Lower leg skin (tissue), 4 donors: ENCODE results near the gene RNF186. TPM values are rescaled to one million over a fixed set of nuclear protein-coding genes. Genes with fewer than 3 reads are reported as not detected.

ENCODE experiments used
- DNase-seq, 2 donors: peaks; one replicate each; pipeline ENCODE4 v3.0.0-alpha.2; 2019; ENCODE audit warnings: low spot score in 2 of 2
- H3K4me3 ChIP-seq: fragments of 200-600 bp; sonication (generic); 2 replicates; pipeline ENCODE4 v1.5.1; 2017; ENCODE audit warnings: mild to moderate bottlenecking, low read depth; ENCODE audit not compliant: poor library complexity, severe bottlenecking
- CTCF ChIP-seq, 3 donors: fragments of 450-650 bp; IDR thresholded peaks; one replicate each; pipeline ENCODE4 v1.5.1; 2016; ENCODE audit warnings: antibody characterized with exemption in 3 of 3, mild to moderate bottlenecking in 3 of 3, moderate library complexity in 2 of 3
- POLR2A ChIP-seq, 2 donors: fragments of 450-650 bp; IDR thresholded peaks; one replicate each; pipeline ENCODE4 v1.6.1; 2016 to 2017; ENCODE audit warnings: antibody characterized with exemption in 2 of 2, mild to moderate bottlenecking in 1 of 2, moderate library complexity in 1 of 2
- WGBS, 2 donors: methylation state at CpG; one replicate each; pipeline ENCODE4 v1.1.5; 2018; 5-methylcytosine and 5-hydroxymethylcytosine counted together
- intact Hi-C: fragments of 100-400 bp; cut with DNase I; formaldehyde crosslinking; loops from one replicate; pipeline ENCODE4 v1.15.0; 2023; ENCODE audit warnings: low total_unique reads
- total RNA-seq, 4 donors: library from RNA; depleted of rRNA; stranded (reverse); fragments of >200 nt; gene quantifications; one replicate each; pipeline ENCODE4 v1.1.0, GENCODE V29; 2016

Gene RNF186
- total RNA-seq, 4 donors from 2014 or later: 0.19 TPM; not detected in 3

GRCh38 chr1:19769211-19769932 lies 45.7 kb downstream of the RNF186 start:
- intact Hi-C loops: no loop called here
- WGBS, 2 donors: 80 to 86% methylated on average over 10 of the region's 10 CpGs
- TF ChIP-seq CTCF (IDR thresholded peaks at IDR 0.05): no peak
- TF ChIP-seq POLR2A (IDR thresholded peaks at IDR 0.05): no peak
- H3K4me3 ChIP-seq: no peak overlapping the region
- DNase-seq: no peak

GRCh38 chr1:19768353-19769210 lies 46.5 kb downstream of the RNF186 start:
- intact Hi-C loops: no loop called here
- WGBS, 2 donors: 88 to 90% methylated on average over 18 of the region's 18 CpGs
- DNase-seq: no peak
- no peak for TF ChIP-seq POLR2A (IDR thresholded peaks at IDR 0.05)
- TF ChIP-seq CTCF (IDR thresholded peaks at IDR 0.05): no peak
- H3K4me3 ChIP-seq: no peak overlapping the region

- WGBS, 2 donors: 66 to 71% methylated on average over 10 of the region's 10 CpGs
- no peak for DNase-seq
- no peak overlapping the region for H3K4me3 ChIP-seq
- no peak for TF ChIP-seq POLR2A (IDR thresholded peaks at IDR 0.05)
- TF ChIP-seq CTCF (IDR thresholded peaks at IDR 0.05): no peak
- intact Hi-C loops: no loop called here
Observed at GRCh38 chr1:19765623-19766022, 49.5 kb downstream of the RNF186 start.

- intact Hi-C loops: no loop called here
- no peak overlapping the region for H3K4me3 ChIP-seq
- TF ChIP-seq POLR2A (IDR thresholded peaks at IDR 0.05) (no peak), CTCF (IDR thresholded peaks at IDR 0.05) (no peak)
- DNase-seq: no peak
- WGBS, 2 donors: 89 to 92% methylated on average over 5 of the region's 5 CpGs
Observed at GRCh38 chr1:19764848-19765247, 50.2 kb downstream of the RNF186 start.

Other genes with a start within 250 kb of the RNF186 start
- 100 to 1,000 TPM; 147 to 230 (median 210) TPM for gene NBL1, start 171.0 kb downstream of the RNF186 start, total RNA-seq
- gene HTR6, start 150.4 kb downstream of the RNF186 start, total RNA-seq: under 1 TPM in 1 of 4 donors, not detected in 3; 0.16 TPM
- 10 to 100 TPM; 10.6 to 26.7 (median 18.7) TPM for gene TMCO4, start 15.4 kb downstream of the RNF186 start, total RNA-seq
- 1 to 10 TPM; 4.7 to 5.9 (median 5.2) TPM for gene OTUD3, start 67.1 kb upstream of the RNF186 start, total RNA-seq
- not detected for gene PLA2G2E, start 108.3 kb upstream of the RNF186 start, total RNA-seq
- 10 to 100 TPM in 2 of 4 donors, 1 to 10 TPM in 2; 6.0 to 14.0 (median 10.3) TPM for gene PLA2G2A, start 164.3 kb upstream of the RNF186 start, total RNA-seq